Activated T-cell treated with anti-CD3 and anti-CD28 coated beads for 48 hours (primary cell): Measurements from ENCODE around the gene IL3RA.
"Not testable (repeated sequence)": the region's sequence is repeated elsewhere in the genome, so short reads cannot be mapped to it uniquely, and the experiment has no call there.

Experiments
- DNase-seq: peaks from one replicate; pipeline ENCODE4 v3.0.0-alpha.2; 2020; ENCODE audit warnings: low read depth

The IL3RA gene

DNA sequence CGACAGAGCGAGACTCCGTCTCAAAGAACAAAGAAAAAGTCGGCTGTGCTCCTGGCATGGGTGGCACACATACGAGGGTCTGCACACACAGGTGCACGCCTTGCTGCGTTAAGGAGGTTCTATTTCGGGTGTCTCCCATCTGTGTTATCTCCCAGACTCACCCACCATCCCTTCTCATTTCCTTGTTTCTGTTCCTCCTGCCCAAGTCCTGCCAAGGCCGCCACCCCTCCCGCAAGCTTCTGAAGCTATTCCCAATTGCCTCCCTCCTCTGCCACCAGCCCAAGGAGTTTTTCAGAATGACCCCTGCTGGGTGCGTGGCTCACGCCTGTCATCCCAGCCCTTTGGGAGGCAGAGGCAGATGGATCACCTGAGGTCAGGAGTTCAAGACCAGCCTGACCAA is 6.0 kb upstream of the IL3RA start:
- DNase-seq = no peak

DNA sequence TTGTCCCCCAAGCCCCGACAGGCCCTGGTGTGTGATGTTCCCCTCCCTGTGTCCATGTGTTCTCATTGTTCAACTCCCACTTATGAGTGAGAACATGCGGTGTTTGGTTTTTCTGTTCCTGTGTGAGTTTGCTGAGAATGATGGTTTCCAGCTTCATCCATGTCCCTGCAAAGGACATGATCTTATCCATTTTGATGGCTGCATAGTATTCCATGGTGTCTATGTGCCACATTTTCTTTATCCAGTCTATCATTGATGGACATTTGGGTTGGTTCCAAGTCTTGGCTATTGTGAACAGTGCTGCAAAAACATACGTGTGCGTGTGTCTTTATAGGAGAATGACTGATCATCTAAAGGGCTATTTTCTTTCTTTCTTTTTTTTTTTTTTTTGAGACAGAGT is 4.2 kb upstream of the IL3RA start:
- DNase-seq = not testable (repeated sequence)

DNA sequence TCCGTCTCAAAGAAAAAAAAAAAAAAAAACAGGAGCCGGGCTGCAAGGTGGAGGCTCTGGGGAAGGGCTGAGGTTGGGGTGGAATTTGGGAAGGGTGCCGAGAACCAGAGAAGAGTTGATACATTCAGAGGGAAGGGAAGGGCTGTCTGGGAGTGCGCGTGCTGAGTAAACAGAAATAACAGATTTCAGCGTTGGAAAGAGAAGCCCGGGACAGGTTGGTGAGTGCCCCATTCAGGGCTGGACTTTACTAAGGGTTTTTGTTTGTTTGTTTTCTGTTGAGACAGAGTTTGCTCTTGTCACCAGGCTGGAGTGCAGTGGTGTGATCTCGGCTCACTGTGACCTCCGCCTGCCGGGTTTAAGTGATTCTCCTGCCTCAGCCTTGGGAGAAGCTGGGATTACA is 1.7 kb upstream of the IL3RA start:
- no peak for DNase-seq

DNA sequence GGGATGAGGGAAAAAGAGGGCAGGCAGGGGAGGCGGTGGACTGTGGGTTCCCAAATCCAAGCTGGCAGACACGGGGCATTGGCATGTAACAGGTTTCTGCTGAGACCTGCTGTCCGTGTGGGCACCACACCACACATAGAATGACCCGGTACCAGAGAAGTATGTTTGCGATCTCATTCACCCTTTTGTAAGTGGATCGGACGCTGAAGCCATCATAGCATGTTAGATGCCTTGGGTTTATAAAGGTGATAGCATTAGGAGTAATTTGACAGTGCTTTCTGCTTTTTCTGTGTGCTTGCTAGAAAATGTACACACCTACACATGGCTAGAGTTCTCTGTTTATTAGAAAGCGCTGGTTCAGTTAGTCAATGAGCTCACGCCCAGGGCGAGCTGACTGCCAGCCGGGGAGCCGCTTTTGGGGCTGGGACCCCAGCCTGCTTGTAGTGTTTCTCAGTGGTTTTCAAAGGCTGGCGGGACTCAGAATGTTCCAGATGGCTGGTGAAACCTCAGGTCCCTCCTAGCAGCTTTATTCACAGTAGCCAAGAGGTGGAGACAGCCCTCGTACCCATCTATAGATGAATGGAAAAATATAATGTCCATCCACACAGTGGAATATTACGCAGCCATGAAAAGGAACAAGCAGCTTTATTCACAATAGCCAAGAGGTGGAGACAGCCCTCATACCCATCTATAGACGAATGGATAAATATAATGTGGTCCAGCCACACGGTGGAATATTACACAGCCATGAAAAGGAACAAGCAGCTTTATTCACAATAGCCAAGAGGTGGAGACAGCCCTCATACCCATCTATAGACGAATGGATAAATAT is 579 bp downstream of the IL3RA start:
- DNase-seq = no peak

DNA sequence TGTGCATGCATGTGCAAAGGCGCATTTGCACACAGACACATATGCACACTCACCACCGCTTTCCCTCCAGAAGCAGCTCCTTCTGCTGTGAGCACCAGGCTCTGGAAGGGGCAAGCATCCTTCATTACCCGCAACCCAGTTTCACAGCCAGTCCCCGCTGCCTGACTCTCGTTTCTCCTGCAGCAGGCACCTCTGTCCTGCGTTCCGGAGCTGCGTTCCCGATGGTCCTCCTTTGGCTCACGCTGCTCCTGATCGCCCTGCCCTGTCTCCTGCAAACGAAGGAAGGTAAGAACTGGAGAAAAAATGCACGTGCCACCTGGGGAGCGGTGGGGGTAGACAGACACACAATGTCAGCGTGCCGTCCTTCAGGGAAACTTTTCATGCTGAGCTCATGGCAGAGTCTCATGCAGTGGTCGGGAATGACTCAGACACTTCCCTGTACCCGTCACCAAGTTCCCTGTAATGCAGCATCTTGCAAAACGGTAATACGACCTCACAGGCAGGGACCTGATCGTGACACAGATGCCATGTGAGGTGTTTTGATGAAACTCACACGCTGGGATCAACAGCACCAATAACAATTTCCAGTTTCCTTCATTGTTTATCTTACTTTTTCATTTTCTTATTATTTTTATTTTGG is 5.1 kb downstream of the IL3RA start:
- DNase-seq = no peak

DNA sequence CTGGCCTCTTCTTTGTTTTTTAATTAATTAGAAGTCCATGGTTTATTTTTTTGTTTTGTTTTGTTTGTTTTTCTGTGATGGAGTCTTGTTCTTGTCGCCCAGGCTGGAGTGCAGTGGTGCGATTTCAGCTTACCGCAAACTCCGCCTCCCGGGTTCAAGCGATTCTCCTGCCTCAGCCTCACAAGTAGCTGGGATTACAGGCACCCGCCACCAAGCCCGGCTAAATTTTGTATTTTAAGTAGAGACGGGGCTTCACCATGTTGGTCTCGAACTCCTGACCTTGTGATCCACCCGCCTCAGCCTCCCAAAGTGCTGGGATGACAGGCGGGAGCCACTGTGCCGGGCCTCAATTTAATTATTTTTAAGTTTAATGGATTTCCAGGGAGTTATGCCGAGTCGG is 13.0 kb downstream of the IL3RA start:
- not testable (repeated sequence) for DNase-seq

DNA sequence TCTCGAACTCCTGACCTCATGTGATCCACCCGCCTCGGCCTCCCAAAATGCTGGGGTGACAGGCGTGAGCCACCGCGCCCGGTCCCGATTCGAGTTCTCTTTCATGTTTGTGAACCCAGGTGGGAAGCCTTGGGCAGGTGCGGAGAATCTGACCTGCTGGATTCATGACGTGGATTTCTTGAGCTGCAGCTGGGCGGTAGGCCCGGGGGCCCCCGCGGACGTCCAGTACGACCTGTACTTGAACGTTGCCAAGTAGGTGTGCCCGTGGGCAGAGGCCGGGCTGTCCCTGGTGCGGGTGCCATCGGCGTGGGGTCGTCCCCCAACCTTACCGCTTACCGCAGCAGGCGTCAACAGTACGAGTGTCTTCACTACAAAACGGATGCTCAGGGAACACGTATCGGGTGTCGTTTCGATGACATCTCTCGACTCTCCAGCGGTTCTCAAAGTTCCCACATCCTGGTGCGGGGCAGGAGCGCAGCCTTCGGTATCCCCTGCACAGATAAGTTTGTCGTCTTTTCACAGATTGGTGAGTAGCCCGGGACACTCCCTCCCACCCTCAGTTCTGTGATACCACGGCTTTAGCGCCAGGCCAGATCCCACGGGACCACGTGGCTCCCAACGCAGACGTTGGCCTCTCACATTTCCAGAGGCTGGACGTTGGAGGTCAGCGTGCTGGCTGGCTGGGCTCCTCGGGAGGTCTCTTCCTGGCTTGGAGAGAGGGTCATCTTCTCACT is 15.6 kb downstream of the IL3RA start:
- DNase-seq = no peak

DNA sequence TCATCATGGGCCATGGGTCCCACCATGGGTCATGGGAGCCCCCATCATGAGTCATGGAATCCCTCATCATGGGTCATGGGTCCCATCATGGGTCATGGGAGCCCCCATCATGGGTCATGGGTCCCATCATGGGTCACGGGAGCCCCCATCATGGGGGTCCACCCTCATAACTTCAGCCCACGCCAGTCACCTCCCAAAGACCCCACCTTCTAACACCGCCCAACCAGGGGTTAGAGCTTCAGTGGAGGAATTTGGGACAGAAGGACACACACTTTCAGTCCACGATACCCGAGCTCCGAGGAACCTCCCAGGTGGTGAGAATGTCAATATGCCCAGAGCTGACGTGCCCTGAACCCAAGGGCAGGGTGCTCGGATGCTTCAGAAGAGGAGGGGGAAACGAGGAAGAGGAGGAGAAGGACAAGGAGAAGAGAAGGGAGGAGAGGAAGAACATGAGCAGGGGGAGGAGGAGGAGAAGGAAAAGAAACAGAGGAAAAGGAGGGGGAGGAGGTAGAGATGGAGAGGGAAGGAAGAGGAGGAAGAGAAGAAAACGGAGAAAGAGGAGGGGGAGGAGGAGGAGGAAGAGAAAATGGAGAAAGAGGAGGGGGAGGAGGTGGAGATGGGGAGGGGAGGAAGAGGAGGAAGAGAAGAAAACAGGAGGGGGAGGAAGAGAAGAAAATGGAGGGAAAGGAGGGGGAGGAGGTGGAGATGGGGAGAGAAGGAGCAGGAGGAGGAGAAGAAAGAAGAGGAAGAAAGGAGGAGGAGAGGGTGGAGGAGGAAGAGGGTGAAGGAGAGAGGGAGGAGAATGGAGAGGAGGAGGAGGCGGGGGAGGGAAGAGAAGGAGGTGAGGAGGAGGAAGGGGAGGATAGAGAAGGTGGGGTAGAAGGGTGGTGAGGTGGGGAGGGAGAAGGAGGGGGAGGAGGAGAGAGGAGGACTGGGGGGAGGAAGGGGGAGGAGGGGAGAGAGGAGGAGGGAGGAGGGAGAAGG is 17.7 kb downstream of the IL3RA start:
- no peak for DNase-seq

DNA sequence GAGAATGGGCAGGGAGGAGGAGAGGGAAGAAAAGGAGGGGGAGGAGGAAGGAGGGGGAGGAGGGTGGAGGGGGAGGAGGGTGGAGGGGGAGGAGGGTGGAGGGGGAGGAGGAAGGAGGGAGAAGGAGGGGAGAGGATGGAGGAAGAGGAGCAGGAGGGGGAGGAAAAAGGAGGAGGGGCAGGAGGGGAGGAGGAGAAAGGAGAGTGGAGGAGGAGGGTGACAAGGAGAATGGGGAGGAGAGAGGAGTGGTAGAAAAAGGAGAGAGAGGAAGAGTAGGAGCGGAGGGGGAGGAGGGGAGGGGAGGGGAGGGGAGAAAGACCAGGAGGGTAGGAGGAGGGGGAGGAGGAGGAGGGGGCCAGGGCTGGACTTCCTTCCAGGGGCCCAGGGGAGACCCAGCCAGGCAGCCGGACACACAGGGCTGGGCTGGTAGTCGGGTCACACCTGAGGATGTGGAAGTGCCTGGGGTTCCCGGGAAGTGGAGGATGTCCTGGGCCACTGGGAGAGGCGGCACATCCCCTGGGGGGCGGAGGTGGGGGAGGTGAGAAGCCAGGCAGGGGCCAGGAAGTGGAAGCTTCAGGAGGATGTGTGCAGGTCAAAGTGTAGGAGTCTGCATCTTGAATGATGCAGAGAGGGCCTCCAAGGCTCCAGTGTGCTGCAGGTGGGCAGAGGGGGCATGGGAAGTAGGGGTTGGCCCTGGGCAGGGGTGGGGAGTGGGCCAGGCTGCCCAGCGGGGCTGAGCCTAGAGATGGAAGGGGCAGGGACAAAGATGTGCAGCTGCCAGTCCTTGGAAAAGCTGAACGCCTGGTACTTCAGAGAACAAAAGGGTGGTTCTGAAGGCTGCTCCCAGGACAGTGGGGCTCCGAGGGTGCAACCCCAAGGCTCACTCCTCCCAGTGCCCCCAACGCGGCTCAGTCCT is 18.8 kb downstream of the IL3RA start:
- DNase-seq = no peak

DNA sequence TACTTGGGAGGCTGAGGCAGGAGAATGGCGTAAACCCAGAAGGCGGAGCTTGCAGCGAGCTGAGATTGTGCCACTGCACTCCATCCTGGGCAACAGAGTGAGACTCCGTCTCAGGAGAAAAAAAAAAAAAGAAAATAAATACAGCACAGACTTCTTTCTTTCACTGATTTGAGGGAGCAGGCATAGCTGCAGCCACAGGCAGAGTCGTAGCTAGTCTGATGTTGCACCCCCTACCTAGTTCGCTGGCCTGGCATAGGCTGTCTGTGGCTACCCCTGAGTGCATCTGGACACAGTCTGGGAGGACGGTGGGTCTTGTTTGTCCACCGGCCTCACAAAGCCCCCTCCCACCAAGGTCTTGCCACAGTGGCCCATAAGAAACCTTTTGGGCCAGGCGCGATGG is 21.4 kb downstream of the IL3RA start:
- no peak for DNase-seq

DNA sequence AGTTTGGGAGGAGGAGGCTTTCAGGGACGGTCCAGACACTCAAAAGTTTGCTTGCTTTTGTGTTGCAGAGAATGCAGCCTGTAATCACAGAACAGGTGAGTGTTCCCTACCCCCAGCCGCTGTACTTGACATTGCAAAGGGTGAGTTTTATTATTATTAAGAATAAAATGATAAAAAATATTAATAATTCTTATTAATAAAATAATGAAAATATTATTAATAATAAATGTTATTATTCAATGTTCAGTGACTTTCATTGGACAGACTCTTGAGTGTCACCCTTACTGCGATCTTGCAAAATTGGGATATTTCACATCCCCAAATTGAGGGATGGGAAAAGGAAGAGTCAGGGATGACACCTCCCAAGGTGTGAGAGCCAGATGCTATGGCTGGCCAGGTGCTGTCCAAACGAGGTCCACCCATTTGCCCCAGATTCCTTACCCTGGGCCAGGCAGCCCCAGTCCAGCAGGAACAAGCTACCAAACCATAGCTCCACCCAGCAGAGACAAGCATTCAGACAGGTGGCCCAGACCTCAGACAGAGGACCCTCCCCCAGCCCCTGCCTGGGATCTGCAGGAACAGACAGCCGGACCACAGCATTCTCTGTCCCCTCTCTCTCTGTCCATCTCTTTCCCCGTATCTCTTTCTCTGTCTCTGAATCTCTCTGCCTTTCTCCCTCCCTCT is 22.4 kb downstream of the IL3RA start:
- DNase-seq = no peak

DNA sequence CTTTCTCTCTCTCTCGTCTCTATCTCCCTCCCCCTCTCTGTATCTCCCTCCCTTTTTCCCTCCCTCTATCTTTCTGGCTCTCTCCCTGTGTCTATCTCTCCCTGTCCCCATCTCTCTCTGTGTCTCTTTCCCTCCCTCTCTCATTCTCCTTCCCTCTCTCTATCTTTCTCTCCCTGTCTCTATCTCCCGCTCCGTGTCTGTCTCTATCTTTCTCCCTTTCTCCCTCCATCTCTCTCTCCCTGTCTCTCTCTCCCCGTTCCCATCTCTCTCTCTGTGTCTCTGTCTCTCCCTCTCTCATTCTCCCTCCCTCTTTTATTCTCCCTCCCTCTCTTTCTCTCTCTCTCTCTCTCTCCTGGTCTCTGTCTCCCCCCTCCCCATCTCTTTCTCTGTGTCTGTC is 22.9 kb downstream of the IL3RA start:
- no peak for DNase-seq

DNA sequence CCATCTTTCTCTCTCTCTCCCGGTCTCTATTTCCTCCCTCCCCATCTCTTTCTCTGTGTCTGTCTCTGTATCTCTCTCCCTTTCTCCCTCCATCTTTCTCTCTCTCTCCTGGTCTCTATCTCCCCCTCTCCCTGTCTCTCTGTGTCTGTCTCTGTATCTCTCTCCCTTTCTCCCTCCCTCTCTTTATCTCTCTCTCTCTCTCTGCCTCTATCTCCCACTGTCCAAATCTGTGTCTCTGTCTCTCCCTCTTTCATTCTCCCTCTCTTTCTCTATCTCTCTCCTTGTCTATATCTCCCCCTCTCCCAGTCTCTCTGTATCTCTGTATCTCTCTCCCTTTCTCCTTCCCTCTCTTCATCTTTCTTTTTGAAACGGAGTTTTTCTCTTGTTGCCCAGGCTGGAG is 23.6 kb downstream of the IL3RA start:
- DNase-seq = no peak

DNA sequence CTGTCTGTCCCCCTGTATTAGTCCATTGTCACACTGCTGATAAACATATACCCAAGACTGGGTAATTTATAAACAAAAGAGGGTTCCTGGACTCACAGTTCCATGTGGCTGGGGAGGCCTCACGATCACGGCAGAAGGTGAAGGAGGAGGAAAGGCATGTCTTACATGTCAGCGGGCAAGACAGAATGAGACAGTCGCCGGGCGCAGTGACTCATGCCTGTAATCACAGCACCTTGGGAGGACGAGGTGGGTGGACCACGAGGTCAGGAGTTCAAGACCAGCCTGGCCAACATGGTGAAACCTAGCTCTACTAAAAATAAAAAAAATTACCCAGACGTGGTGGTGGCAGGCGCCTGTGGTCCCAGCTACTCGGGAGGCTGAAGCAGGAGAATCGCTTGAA is 24.7 kb downstream of the IL3RA start:
- DNase-seq = no peak

DNA sequence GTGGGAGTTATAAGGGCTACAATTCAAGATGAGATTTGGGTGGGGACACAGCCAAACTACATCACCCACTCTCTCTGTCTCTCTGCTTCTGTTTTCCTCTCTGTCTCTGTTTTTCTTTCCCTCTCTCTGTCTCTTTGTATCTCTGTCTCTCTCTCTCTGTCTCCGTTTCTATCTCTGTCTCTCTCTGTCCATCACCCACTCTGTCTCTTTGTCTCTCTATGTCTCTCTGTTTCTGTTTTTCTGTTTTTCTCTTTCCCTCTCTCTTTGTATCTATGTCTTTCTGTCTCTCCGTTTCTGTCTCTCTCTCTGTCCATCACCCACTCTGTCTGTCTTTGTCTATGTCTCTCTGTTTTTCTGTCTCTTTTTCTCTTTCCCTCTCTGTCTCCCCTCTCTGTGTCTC is 25.3 kb downstream of the IL3RA start:
- DNase-seq = no peak

DNA sequence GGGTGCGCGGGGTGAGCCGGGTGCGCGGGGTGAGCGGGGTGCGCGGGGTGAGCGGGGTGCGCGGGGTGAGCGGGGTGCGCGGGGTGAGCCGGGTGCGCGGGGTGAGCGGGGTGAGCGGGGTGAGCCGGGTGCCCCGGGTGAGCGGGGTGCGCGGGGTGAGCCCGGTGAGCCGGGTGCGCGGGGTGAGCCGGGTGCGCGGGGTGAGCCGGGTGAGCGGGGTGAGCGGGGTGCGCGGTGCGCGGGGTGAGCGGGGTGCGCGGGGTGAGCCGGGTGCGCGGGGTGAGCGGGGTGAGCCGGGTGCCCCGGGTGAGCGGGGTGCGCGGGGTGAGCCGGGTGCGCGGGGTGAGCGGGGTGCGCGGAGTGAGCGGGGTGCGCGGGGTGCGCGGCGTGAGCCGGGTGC is 29.8 kb downstream of the IL3RA start:
- not testable (repeated sequence) for DNase-seq

DNA sequence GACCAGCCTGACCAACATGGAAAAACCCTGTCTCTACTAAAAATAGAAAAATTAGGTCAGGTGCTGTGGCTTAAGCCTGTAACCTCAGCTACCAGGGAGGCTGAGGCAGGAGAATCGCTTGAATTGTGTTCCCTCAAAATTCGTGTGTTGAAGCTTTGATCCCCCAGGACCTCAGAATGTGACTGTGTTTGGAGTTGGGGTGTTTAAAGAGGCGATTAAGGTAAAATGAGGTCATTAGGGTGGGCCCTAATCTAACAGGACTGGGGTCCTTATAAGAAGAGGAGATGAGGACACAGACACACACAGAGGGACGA is 31.8 kb downstream of the IL3RA start:
- DNase-seq = no peak

DNA sequence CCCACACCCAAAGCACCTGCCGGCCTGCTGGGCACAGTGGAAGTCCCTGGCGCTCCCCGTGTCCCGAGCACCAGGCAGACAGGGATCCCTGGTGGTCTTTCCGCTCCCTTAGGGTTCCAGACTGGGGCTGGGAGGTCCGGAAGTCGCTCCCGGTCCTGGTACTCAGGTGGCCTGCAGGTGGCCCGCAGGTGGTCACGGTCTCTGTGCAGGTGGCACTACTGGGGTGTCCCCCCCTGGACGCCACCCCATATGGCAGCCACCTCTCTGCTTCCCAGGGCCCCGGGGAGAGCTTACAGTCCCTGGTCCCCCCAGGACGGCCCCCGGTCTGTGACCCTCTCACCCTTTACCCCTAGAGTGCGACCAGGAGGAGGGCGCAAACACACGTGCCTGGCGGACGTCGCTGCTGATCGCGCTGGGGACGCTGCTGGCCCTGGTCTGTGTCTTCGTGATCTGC is 41.7 kb downstream of the IL3RA start:
- no peak for DNase-seq

DNA sequence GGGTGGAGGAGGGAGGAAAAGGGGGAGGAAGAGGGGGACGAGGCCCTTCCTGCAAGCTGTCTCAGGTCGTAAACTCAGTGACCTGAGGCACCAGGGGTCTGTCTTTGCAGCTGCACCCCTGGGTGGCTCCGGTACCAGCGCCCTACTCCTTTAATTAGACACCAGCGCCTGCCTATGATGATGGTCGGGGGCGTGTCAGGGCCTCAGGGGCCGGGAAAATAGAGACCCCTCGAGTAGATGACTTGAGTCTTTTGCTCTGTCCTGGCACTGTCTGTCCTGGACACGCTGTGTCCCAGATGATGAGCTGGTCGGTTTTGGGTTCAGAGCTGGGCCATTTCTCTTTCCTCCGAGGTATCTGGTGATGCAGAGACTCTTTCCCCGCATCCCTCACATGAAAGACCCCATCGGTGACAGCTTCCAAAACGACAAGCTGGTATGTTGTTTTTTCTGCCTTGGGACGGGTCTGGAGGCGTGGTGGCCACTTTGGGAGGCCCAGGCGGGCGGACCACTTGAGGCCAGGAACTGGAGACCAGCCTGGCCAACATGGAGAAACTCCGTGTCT is 44.2 kb downstream of the IL3RA start:
- DNase-seq = no peak

DNA sequence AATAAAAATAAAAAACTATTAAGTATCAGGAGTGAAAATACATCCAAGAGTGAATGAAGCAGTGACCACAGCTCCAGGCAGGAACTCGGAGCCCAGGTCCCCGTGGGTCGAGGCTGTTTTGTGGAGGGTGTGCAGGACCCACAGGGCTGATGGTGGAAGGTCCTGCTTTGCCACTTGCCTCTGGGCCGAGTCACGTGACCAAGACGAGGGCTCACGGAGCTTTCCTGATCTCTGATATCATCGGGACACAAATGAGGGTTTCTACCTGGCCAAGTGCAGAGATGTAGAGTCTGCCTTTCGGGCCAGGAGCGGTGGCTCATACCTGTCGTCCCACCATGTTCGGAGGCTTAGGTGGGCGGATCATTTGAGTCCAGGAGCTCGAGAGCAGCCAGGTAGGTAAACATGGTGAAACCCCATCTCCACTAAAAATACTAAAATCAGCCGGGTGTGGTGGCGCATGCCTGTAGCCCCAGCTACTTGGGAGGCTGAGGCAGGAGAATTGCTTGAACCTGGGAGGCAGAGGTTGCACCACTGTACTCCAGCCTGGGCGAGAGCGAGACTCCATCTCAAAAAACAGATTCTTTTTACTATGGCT is 48.2 kb downstream of the IL3RA start:
- no peak for DNase-seq
